Measurements from ENCODE around the gene RAB7B. TPM values are rescaled to one million over a fixed set of nuclear protein-coding genes. Genes with fewer than 3 reads are reported as not detected.

Gene RAB7B
- total RNA-seq, 4 donors from 2014 or later = 0.26 to 22.5 (median 8.0) TPM

DNA sequence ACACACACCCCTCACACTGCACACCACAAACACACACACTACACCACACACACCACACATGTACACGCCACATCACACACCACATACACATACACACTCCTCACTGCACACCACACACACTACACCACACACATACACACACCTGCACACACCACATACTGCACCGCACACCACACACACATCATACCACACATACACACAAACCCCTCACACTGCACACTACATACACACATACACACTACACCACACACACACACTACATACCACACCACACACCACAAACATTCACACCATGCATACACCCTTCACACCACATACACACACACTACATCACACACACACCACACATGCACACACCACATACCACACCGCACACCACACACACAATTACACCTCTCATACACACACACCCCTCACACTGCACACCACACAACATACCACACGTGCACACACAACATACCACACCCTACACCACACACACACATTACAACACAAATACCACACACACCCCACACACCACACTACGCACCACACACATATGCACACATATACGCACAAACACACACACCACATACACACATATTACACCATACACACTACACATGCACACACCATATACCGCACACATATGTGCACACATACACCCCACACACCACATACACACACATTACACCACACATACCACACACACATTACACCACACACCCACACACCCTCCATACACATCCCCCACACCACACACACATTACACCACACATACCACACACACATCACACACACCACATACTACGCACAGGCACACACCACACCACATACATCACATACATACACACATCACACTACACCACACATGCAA lies 29.6 kb downstream of the RAB7B start:
- no peak overlapping the region for H3K4me3 ChIP-seq
- no peak for TF ChIP-seq POLR2A (IDR thresholded peaks at IDR 0.05)
- TF ChIP-seq, protein P1, sequence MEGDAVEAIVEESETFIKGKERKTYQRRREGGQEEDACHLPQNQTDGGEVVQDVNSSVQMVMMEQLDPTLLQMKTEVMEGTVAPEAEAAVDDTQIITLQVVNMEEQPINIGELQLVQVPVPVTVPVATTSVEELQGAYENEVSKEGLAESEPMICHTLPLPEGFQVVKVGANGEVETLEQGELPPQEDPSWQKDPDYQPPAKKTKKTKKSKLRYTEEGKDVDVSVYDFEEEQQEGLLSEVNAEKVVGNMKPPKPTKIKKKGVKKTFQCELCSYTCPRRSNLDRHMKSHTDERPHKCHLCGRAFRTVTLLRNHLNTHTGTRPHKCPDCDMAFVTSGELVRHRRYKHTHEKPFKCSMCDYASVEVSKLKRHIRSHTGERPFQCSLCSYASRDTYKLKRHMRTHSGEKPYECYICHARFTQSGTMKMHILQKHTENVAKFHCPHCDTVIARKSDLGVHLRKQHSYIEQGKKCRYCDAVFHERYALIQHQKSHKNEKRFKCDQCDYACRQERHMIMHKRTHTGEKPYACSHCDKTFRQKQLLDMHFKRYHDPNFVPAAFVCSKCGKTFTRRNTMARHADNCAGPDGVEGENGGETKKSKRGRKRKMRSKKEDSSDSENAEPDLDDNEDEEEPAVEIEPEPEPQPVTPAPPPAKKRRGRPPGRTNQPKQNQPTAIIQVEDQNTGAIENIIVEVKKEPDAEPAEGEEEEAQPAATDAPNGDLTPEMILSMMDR (IDR thresholded peaks at IDR 0.05) = no peak
- intact Hi-C loops (cut with DNase I; ENCODE audit: low total_unique reads) = no loop called here
- no peaks in the 10 kb centered on the region for H3K36me3 ChIP-seq
- H3K27ac ChIP-seq = no peak overlapping the region
- no peaks in the 10 kb centered on the region for H3K27me3 ChIP-seq
- no peak for DNase-seq
- no peaks in the 10 kb centered on the region for H3K9me3 ChIP-seq
- no peaks in the 10 kb centered on the region for H3K4me1 ChIP-seq

- no peak for DNase-seq
- intact Hi-C loops (cut with DNase I; ENCODE audit: low total_unique reads) = no loop called here
Observed at GRCh38 chr1:205972491-205973168, 30.6 kb downstream of the RAB7B start.

GRCh38 chr1:205972081-205972480 lies 31.1 kb downstream of the RAB7B start:
- Histone ChIP-seq H3K4me3 (no peak overlapping the region), H3K27ac (no peak overlapping the region), H3K36me3 (no peaks in the 10 kb centered on the region), H3K9me3 (no peaks in the 10 kb centered on the region), H3K27me3 (no peaks in the 10 kb centered on the region), H3K4me1 (no peaks in the 10 kb centered on the region)
- TF ChIP-seq POLR2A (IDR thresholded peaks at IDR 0.05) = no peak
- TF ChIP-seq, protein P1 (IDR thresholded peaks at IDR 0.05) = no peak
- DNase-seq = no peak
- intact Hi-C loops (cut with DNase I; ENCODE audit: low total_unique reads) = no loop called here

More at GRCh38 chr1:205972491-205973168, 30.6 kb downstream of the RAB7B start:
- H3K27me3 ChIP-seq = no peaks in the 10 kb centered on the region
- no peaks in the 10 kb centered on the region for H3K4me1 ChIP-seq
- no peak for TF ChIP-seq POLR2A (IDR thresholded peaks at IDR 0.05)
- TF ChIP-seq, protein P1 (IDR thresholded peaks at IDR 0.05) = no peak
- H3K9me3 ChIP-seq = no peaks in the 10 kb centered on the region
- no peak overlapping the region for H3K27ac ChIP-seq
- H3K4me3 ChIP-seq = no peak overlapping the region
- no peaks in the 10 kb centered on the region for H3K36me3 ChIP-seq

- no peak for DNase-seq
- Histone ChIP-seq H3K4me3 (no peak overlapping the region), H3K9me3 (no peaks in the 10 kb centered on the region), H3K27me3 (no peaks in the 10 kb centered on the region), H3K4me1 (no peaks in the 10 kb centered on the region), H3K27ac (no peak overlapping the region), H3K36me3 (no peaks in the 10 kb centered on the region)
- TF ChIP-seq POLR2A (IDR thresholded peaks at IDR 0.05) = no peak
- TF ChIP-seq, protein P1 (IDR thresholded peaks at IDR 0.05) = no peak
- intact Hi-C loops (cut with DNase I; ENCODE audit: low total_unique reads) = no loop called here
Observed at GRCh38 chr1:205971082-205971481, 32.1 kb downstream of the RAB7B start.

- no peak overlapping the region for H3K4me3 ChIP-seq
- no peak for TF ChIP-seq POLR2A (IDR thresholded peaks at IDR 0.05)
- TF ChIP-seq, protein P1 (IDR thresholded peaks at IDR 0.05) = no peak
- no peaks in the 10 kb centered on the region for H3K9me3 ChIP-seq
- no peaks in the 10 kb centered on the region for H3K36me3 ChIP-seq
- no peak for DNase-seq
- H3K4me1 ChIP-seq = no peaks in the 10 kb centered on the region
- intact Hi-C loops (cut with DNase I; ENCODE audit: low total_unique reads) = no loop called here
- H3K27ac ChIP-seq = no peak overlapping the region
- no peaks in the 10 kb centered on the region for H3K27me3 ChIP-seq
Observed at GRCh38 chr1:205970486-205970885, 32.7 kb downstream of the RAB7B start.

Data from uterus (tissue), 4 donors.